ENCODE data around the gene GFM2. TPM values are rescaled to one million over a fixed set of nuclear protein-coding genes. Genes with fewer than 3 reads are reported as not detected.
"Not testable (repeated sequence)": the region's sequence is repeated elsewhere in the genome, so short reads cannot be mapped to it uniquely, and the experiment has no call there.

GFM2 gene
- total and polyA plus RNA-seq, 8 donors: 6.9 to 15.8 (median 10.4) TPM

DNA sequence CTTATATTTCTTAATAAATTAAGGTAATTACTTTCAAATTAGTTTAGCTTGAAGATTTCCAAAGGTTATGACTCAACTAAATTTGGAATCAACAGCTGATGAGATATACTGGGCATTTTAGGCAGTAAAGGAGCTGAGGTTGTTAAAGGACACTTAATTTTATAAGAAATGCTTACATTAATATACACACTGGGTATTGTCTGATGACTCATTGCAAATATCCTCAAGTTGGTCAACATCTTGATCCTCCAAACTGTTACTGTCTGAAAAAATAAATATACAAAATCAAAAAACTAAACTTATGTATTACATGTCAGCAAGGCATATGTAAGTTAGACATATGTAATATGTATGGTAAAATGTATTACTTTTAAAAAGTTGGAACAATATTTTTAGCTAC, 3.4 kb downstream of the GFM2 start:
- intact Hi-C loops (cut with DNase I): no loop called here
- Histone ChIP-seq H3K9me3 (no peaks in the 10 kb centered on the region), H3K27ac (no peak overlapping the region), H3K27me3 (no peaks in the 10 kb centered on the region), H3K36me3 (peaks cover 0 to 2% (median 0%) of the 10 kb centered on the region in 3 donors), H3K4me3 (no peak overlapping the region), H3K4me1 (peaks cover 12 to 20% (median 17%) of the 10 kb centered on the region in 3 donors)
- DNase-seq (no peak), ATAC-seq (no peak), FAIRE-seq (no peak)
- TF ChIP-seq, protein P1, sequence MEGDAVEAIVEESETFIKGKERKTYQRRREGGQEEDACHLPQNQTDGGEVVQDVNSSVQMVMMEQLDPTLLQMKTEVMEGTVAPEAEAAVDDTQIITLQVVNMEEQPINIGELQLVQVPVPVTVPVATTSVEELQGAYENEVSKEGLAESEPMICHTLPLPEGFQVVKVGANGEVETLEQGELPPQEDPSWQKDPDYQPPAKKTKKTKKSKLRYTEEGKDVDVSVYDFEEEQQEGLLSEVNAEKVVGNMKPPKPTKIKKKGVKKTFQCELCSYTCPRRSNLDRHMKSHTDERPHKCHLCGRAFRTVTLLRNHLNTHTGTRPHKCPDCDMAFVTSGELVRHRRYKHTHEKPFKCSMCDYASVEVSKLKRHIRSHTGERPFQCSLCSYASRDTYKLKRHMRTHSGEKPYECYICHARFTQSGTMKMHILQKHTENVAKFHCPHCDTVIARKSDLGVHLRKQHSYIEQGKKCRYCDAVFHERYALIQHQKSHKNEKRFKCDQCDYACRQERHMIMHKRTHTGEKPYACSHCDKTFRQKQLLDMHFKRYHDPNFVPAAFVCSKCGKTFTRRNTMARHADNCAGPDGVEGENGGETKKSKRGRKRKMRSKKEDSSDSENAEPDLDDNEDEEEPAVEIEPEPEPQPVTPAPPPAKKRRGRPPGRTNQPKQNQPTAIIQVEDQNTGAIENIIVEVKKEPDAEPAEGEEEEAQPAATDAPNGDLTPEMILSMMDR (IDR thresholded peaks at IDR 0.05): no peak

GRCh38 chr5:74762599-74762998, 4.3 kb downstream of the GFM2 start:
- FAIRE-seq (no peak), ATAC-seq (no peak), DNase-seq (no peak)
- Histone ChIP-seq H3K4me1 (peaks cover 5 to 13% (median 9%) of the 10 kb centered on the region in 3 donors), H3K36me3 (peaks cover 0 to 5% (median 0%) of the 10 kb centered on the region in 3 donors), H3K4me3 (no peak overlapping the region), H3K27me3 (no peaks in the 10 kb centered on the region), H3K27ac (no peak overlapping the region), H3K9me3 (no peaks in the 10 kb centered on the region)
- TF ChIP-seq, protein P1 (IDR thresholded peaks at IDR 0.05): no peak
- intact Hi-C loops (cut with DNase I): no loop called here
- 90 to 95% methylated on average over 2 of the region's 2 CpGs for WGBS, 2 donors

- peaks cover 0 to 10% (median 0%) of the 10 kb centered on the region in 3 donors for H3K36me3 ChIP-seq
- no peak overlapping the region for H3K27ac ChIP-seq
- intact Hi-C loops (cut with DNase I): no loop called here
- peaks cover 5 to 13% (median 9%) of the 10 kb centered on the region in 3 donors for H3K4me1 ChIP-seq
- H3K9me3 ChIP-seq: no peaks in the 10 kb centered on the region
- no peak overlapping the region for H3K4me3 ChIP-seq
- ATAC-seq: no peak
- 89% methylated on average over 1 of the region's 1 CpG for WGBS, 2 donors
- no peak for FAIRE-seq
- no peaks in the 10 kb centered on the region for H3K27me3 ChIP-seq
- TF ChIP-seq, protein P1 (IDR thresholded peaks at IDR 0.05): no peak
- no peak for DNase-seq
Observed at GRCh38 chr5:74761241-74761640, 5.7 kb downstream of the GFM2 start.

- DNase-seq; H3K4me3 ChIP-seq; FAIRE-seq; ATAC-seq; H3K9me3 ChIP-seq; H3K4me1 ChIP-seq; H3K27ac ChIP-seq; H3K27me3 ChIP-seq; intact Hi-C loops (cut with DNase I): not testable (repeated sequence)
- WGBS, 2 donors: 97 to 98% methylated on average over 4 of the region's 4 CpGs
- H3K36me3 ChIP-seq: peaks cover 0 to 40% (median 5%) of the 10 kb centered on the region in 3 donors
Observed at GRCh38 chr5:74748742-74749141, 18.2 kb downstream of the GFM2 start.

DNA sequence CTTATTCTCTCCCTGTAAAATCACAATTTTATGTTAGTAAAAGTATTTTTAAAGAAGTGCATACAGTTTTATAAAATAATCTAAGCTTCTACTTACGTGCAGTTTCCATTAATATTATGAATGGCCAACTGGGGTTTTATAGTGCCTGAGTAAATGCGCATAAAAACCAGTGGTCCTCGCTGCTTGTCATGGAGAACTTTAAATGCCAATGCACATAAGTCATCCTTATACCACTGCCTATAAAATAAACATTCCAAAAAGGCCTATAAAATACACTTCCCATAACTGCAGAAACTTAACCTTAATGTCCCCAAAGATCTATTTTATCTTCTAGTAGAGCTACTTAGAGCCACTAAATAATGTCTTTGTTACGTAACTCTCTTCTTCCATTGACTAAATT, 28.5 kb downstream of the GFM2 start:
- Histone ChIP-seq H3K4me1 (no peaks in the 10 kb centered on the region), H3K27ac (no peak overlapping the region), H3K9me3 (no peaks in the 10 kb centered on the region), H3K4me3 (no peak overlapping the region), H3K36me3 (peaks cover 2 to 21% (median 4%) of the 10 kb centered on the region in 3 donors), H3K27me3 (no peaks in the 10 kb centered on the region)
- TF ChIP-seq, protein P1 (IDR thresholded peaks at IDR 0.05): no peak
- DNase-seq: no peak
- intact Hi-C loops (cut with DNase I): no loop called here
- 96% methylated on average over 4 of the region's 4 CpGs for WGBS, 2 donors
- no peak for ATAC-seq
- no peak for FAIRE-seq
